GM12891 (cell line): Measurements from ENCODE around the gene MRPL43.

Experiments used
- PAX5 ChIP-seq: IDR thresholded peaks from 2 replicates; pipeline ENCODE4 v1.6.1; 2011; ENCODE audit warnings: low read length, moderate library complexity, mild to moderate bottlenecking; ENCODE audit not compliant: insufficient read depth, severe bottlenecking
- POLR2A ChIP-seq: IDR thresholded peaks from 2 replicates; pipeline ENCODE4 v1.6.1; 2011; ENCODE audit warnings: low read depth, low read length, control low read depth
- POLR2AphosphoS5 ChIP-seq: IDR thresholded peaks from 2 replicates; pipeline ENCODE4 v1.6.1; 2011; ENCODE audit warnings: low read depth, low read length, control low read depth
- POU2F2 ChIP-seq: IDR thresholded peaks from 2 replicates; pipeline ENCODE4 v1.6.1; 2011; ENCODE audit warnings: low read depth, mild to moderate bottlenecking, control low read depth, low read length, moderate library complexity
- SPI1 ChIP-seq: IDR thresholded peaks from 2 replicates; pipeline ENCODE4 v1.6.1; 2011; ENCODE audit warnings: low read depth, low read length, control low read depth
- TAF1 ChIP-seq: IDR thresholded peaks from 2 replicates; pipeline ENCODE4 v1.6.1; 2011; ENCODE audit warnings: low read depth, low read length, control low read depth

GRCh38 chr10:101011517-101012423, 24.5 kb upstream of the MRPL43 start:
- TF ChIP-seq TAF1 (no peak), POLR2A (no peak), POLR2AphosphoS5 (no peak), POU2F2 (no peak), SPI1 (no peak), PAX5 (no peak)
